HEK293T (cell line): ENCODE measurements around the gene ABHD5.

ENCODE experiments used
- ARNT ChIP-seq: fragments of 450-650 bp; IDR thresholded peaks from 2 replicates; pipeline ENCODE4 v1.6.1; 2017; ENCODE audit warnings: mild to moderate bottlenecking
- ELF4 ChIP-seq: fragments of 450-650 bp; IDR thresholded peaks from 2 replicates; pipeline ENCODE4 v1.6.1; 2017; ENCODE audit warnings: antibody characterized with exemption
- FOXK2 ChIP-seq: fragments of 450-650 bp; IDR thresholded peaks from 2 replicates; pipeline ENCODE4 v1.6.1; 2016; ENCODE audit warnings: mild to moderate bottlenecking
- FOXM1 ChIP-seq: fragments of 450-650 bp; IDR thresholded peaks from 2 replicates; pipeline ENCODE4 v1.6.1; 2017; ENCODE audit warnings: mild to moderate bottlenecking, borderline replicate concordance
- NFRKB ChIP-seq: fragments of 450-650 bp; IDR thresholded peaks from 2 replicates; pipeline ENCODE4 v1.6.1; 2016; ENCODE audit warnings: mild to moderate bottlenecking, moderate library complexity
- TARDBP ChIP-seq: fragments of 450-650 bp; IDR thresholded peaks from 2 replicates; pipeline ENCODE4 v1.6.1; 2016
- ZNF384 ChIP-seq: fragments of 450-650 bp; IDR thresholded peaks from 2 replicates; pipeline ENCODE4 v1.6.1; 2016

- TF ChIP-seq FOXK2 (no peak), TARDBP (no peak), FOXM1 (no peak), NFRKB (no peak), ZNF384 (no peak), ELF4 (no peak), ARNT (no peak)
Observed at GRCh38 chr3:43757666-43758321, 67.1 kb downstream of the ABHD5 start.
